T-helper 2 cell treated with Interferon-gamma antibody and Interleukin-4, amounts not matched to agents 5 μg/mL and 100 μg/mL, for 36 hours (primary cell): ENCODE results near the gene ASB6.
"Not testable (repeated sequence)": the region's sequence is repeated elsewhere in the genome, so short reads cannot be mapped to it uniquely, and the experiment has no call there.

Experiments used
- DNase-seq: peaks from one replicate; pipeline ENCODE4 v3.0.0; 2021; ENCODE audit warnings: low spot score
- H3K27ac Mint-ChIP-seq: one replicate; pipeline ENCODE4 v1.8.0; 2021; ENCODE audit warnings: mild to moderate bottlenecking, mixed read lengths
- H3K27me3 Mint-ChIP-seq: one replicate; pipeline ENCODE4 v1.8.0; 2021; ENCODE audit warnings: low read depth, mixed read lengths
- H3K36me3 Mint-ChIP-seq: one replicate; pipeline ENCODE4 v1.8.0; 2021; ENCODE audit warnings: low read depth, mixed read lengths
- H3K4me1 Mint-ChIP-seq: one replicate; pipeline ENCODE4 v1.8.0; 2021; ENCODE audit warnings: low read depth, mixed read lengths
- H3K4me3 Mint-ChIP-seq: one replicate; pipeline ENCODE4 v1.8.0; 2022; ENCODE audit warnings: mild to moderate bottlenecking, moderate library complexity, mixed read lengths
- H3K9me3 Mint-ChIP-seq: one replicate; pipeline ENCODE4 v1.8.0; 2021; ENCODE audit warnings: mixed read lengths

Gene ASB6

DNA sequence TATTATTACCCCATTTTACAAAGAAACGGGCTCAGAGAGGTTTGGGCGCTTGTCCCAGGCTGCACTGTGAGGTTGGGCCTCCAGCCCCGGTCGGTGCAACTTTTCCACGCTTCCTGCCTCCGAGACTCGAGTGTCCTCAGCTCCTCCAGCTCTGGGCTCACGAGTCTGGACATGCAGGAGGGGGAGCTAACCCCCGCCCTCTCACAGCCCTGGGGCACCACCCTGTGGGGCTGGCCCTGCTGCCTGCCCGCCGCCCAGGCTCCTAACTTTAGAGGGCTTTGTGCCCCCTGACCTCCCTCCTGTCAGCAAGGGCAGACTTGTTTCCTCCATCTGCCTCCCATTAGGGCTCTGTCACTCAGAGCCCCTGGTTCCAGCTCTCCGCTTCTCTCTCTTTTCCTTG, 4.3 kb upstream of the ASB6 start:
- no peaks in the 10 kb centered on the region for H3K9me3 Mint-ChIP-seq
- H3K4me1 Mint-ChIP-seq, result peaks cover 4% of the 10 kb centered on the region
- no peaks in the 10 kb centered on the region for H3K27me3 Mint-ChIP-seq
- H3K4me3 Mint-ChIP-seq, result no peak overlapping the region
- no peaks in the 10 kb centered on the region for H3K36me3 Mint-ChIP-seq
- H3K27ac Mint-ChIP-seq, result no peak overlapping the region
- no peak for DNase-seq

DNA sequence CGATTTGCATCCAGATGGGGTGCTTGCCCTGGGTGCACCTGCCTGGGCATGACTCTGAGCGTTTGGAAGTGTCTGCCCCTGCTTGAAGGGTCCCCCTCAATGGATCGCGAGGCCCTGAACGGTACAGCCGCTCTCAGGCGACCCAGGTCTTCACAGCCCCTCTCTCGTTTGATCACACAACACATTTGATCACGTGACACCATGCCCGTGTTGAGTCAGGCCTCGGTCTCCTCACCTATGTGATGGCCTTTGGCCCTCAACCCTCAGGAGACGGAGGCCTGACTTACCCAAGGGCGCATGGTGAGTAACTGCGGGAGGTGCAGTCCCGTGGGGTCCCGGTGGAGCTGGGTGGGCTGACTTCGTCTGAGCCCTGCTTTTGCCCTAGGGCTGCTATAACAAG, 3.0 kb upstream of the ASB6 start:
- no peaks in the 10 kb centered on the region for H3K9me3 Mint-ChIP-seq
- H3K4me1 Mint-ChIP-seq, result peaks cover 9% of the 10 kb centered on the region
- H3K27me3 Mint-ChIP-seq, result no peaks in the 10 kb centered on the region
- H3K36me3 Mint-ChIP-seq, result no peaks in the 10 kb centered on the region
- no peak for DNase-seq
- no peak overlapping the region for H3K4me3 Mint-ChIP-seq
- H3K27ac Mint-ChIP-seq, result no peak overlapping the region

DNA sequence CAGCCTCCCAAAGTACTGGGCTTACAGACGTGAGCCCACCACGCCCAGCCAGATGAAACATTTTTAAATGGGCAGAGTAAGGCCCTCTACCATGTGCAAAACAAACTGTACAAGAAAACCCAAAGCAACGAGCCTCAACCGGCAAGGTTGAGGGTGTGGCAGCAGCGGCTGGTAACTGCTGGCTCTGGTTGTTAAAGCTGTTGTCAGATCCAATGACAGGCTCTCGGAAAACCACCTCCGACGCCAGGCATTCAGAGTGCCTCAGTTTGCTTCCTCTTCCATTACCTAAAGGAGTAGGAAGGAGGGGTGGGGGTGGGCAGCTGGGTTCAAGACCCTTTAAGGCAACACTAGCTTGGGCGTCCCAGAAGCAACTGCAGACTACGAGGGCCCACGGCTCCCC, 2.4 kb upstream of the ASB6 start:
- Mint-ChIP-seq H3K36me3 (peaks cover 1% of the 10 kb centered on the region), H3K4me3 (no peak overlapping the region), H3K27ac (no peak overlapping the region), H3K27me3 (no peaks in the 10 kb centered on the region), H3K9me3 (no peaks in the 10 kb centered on the region), H3K4me1 (peaks cover 9% of the 10 kb centered on the region)
- DNase-seq, result no peak

DNA sequence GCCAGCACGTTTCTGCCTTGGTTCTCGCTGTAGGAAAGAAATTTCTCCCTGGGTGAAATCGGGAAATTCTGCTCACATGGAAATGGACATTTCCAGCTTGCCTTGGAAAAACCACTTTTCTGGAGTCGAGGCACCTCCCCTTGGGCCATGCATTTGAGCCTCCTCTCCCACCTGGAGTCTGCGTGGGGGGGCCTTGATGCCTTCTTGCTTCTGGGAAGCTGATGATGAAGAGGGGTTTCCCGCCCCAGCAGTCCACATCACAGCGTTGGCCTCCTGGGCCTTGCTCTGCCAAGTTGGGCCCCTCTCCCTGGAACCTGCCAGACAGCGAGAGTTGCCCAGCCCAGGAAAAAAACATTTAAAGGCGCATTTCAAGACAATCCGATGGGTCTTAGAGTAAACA, 1.8 kb upstream of the ASB6 start:
- Mint-ChIP-seq H3K4me1 (peaks cover 9% of the 10 kb centered on the region), H3K9me3 (no peaks in the 10 kb centered on the region), H3K27me3 (no peaks in the 10 kb centered on the region), H3K27ac (no peak overlapping the region), H3K4me3 (no peak overlapping the region), H3K36me3 (peaks cover 1% of the 10 kb centered on the region)
- DNase-seq, result no peak

DNA sequence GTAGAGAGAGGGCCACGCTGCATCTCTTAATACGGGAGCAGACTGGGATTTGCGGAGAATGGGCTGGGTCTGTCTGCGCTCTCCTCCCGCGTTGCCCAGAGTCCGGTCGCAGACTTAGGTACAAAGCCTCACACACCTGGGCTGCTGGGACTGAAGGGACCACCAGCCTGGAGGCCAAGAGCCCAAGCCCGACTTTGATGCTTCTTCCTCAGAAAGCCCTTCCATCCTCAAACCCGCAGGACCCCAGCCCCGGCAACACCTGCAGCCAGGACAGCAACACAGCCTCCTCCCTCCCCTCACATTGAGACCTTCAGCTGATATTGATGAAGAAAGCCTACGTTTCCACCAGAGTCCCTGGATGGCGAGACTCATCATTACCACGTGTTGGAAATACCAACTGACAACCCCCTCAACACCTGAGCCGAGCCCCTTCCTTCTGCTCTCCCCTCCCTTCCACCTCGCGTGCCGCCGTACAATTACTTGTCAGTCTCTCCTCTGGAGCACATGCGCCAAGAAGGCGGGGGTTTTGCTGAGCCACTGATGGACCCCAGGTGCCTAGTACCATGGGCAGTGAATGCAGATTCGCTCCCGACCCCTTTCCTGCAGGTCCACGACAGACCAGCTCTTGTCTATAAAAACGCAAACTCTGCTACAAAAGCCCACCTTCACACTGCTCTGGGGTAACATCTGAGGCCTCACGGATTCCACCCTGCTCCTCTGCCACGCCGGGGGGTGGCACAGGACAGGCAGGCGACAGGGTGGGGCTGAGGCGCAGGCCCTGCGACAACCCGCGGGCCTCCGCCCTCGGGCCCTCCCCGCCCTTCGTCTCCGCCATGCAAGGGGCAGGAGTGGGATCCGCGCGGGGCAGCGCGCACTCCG, 841 bp downstream of the ASB6 start:
- Mint-ChIP-seq H3K9me3 (no peaks in the 10 kb centered on the region), H3K27me3 (no peaks in the 10 kb centered on the region), H3K4me3 (peak overlapping the region; percentile 87), H3K36me3 (peaks cover 12% of the 10 kb centered on the region), H3K4me1 (peaks cover 9% of the 10 kb centered on the region), H3K27ac (peak overlapping the region; percentile 74)
- no peak for DNase-seq

DNA sequence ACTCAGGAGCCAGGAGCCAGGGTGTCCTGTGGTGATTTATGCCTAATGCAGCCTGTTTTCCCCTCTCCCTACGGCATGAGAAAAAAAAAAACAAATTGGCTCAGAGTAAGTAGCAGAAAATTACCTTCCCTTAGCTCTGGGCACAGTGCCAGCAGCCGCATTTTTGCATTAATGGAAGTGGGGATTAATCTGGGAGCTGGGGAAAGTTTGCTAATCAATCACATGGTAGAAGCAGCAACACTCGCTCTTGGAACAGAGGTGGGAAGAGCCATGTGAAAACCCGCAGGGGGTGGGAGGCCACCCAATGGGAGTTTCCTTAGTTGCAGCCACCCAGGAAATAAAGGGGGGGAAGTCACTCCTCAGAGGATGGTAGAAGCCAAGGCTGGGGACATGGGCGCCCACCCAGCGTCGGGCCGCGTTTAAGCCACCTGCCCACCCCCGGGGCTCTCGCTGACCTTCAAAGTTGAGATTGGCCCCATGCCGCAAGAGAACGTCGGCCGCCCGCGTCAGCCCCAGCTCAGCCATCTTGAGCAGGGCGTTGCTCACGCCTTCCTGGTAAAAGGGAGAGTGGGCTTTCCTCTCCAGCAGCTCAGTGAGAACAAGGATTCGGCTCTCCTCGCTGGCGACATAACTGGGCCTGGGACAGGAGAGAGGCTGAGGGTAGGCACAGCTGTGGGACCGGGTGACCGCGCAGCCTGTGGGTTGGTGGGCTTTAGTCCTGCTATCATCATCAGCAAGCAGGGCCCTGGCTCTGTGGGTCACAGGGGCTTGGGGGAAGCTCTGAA, 1.7 kb downstream of the ASB6 start:
- H3K27ac Mint-ChIP-seq, result no peak overlapping the region
- no peaks in the 10 kb centered on the region for H3K9me3 Mint-ChIP-seq
- H3K4me1 Mint-ChIP-seq, result peaks cover 9% of the 10 kb centered on the region
- H3K4me3 Mint-ChIP-seq, result peak overlapping the region; percentile 87
- peaks cover 18% of the 10 kb centered on the region for H3K36me3 Mint-ChIP-seq
- DNase-seq, result no peak
- no peaks in the 10 kb centered on the region for H3K27me3 Mint-ChIP-seq

DNA sequence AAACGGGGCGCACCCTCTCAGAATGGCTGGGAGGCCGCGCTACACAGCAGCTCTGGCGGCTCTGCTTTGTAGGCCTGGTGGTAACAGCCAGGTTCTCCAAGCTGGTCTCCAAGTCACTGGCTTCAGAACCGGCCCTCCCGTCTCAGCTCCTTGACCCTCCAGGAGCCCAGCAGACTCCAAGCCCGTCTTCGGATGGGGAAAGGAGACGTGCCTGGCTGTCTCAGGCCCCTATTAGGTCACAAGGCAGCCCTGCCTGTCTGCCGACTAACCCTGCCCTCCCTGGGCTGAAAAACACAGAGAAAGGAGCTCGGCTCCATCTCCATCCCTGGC, 2.2 kb downstream of the ASB6 start:
- peak overlapping the region; percentile 87 for H3K4me3 Mint-ChIP-seq
- DNase-seq, result no peak
- no peaks in the 10 kb centered on the region for H3K27me3 Mint-ChIP-seq
- H3K9me3 Mint-ChIP-seq, result no peaks in the 10 kb centered on the region
- peaks cover 9% of the 10 kb centered on the region for H3K4me1 Mint-ChIP-seq
- no peak overlapping the region for H3K27ac Mint-ChIP-seq
- H3K36me3 Mint-ChIP-seq, result peaks cover 21% of the 10 kb centered on the region

DNA sequence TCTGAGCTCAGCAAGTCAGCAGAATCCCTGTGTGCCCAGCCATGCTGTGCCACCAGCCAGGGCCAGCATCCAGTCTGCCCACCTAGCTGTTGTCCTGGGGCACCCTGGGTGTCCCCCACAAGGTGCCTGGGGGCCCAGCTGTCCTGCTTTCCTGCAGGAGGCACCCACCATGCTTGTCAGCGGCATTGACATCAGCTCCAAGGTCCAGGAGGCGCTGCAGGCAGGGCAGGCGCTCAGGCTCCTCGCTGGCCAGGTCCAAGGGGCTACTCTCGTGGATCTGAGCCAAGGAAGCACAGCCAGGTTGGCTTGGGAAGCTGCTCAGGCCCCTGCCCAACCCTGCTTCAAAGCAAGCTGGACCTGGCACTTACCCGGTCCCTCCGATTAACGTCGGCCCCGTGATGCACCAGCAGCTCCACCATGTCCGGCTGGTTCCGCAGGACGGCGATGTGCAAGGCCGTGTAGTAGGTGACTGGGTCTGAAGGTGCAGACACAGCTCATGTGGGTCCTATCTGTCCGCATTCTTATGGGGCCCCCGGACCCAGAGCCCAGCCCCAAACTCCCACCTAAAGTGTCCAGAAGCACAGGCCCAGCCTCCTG, 2.8 kb downstream of the ASB6 start:
- peaks cover 9% of the 10 kb centered on the region for H3K4me1 Mint-ChIP-seq

DNA sequence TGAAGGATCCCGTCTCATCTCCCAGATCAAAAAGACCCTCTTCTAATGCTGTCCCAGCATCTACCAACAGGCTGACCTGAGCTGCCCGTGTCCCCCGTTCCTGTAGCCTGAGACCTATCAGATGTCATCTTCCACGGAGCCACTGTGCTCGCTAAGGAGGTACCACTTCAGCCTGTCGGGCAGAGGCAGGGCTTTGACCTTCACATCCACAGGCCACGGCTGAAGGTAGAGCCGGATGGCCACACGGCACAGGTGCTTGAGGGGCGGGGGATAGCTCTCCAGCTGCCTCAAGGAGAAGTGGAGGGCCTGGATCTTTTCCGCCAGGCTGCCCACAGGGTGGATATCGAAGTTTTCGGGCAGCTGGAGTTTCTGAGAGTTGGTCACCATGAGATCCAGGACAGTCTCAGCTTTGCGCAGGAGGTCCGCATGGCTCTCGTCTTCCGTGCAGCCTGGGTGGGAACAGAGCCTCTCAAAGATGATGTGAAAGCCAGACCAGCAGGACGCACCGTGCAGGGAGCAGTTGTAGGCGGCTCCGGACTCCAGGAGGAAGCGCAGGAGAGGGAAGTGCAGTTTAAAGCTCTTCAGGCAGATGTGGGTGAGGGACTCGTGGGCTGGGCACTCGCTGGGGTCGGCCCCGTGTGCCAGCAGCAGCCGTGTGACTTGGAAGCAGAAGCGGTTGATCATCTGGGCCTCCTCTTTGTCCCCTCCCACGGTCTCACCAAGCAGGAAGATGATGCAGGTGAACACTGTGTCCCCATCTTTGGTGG, 4.1 kb downstream of the ASB6 start:
- Mint-ChIP-seq H3K27ac (no peak overlapping the region), H3K36me3 (peaks cover 26% of the 10 kb centered on the region), H3K4me1 (peaks cover 9% of the 10 kb centered on the region), H3K9me3 (no peaks in the 10 kb centered on the region), H3K4me3 (no peak overlapping the region), H3K27me3 (no peaks in the 10 kb centered on the region)
- DNase-seq, result no peak

More for the DNA sequence above, 2.8 kb downstream of the ASB6 start:
- Mint-ChIP-seq H3K27me3 (no peaks in the 10 kb centered on the region), H3K4me3 (no peak overlapping the region), H3K9me3 (no peaks in the 10 kb centered on the region), H3K36me3 (peaks cover 21% of the 10 kb centered on the region), H3K27ac (no peak overlapping the region)
- DNase-seq, result no peak

DNA sequence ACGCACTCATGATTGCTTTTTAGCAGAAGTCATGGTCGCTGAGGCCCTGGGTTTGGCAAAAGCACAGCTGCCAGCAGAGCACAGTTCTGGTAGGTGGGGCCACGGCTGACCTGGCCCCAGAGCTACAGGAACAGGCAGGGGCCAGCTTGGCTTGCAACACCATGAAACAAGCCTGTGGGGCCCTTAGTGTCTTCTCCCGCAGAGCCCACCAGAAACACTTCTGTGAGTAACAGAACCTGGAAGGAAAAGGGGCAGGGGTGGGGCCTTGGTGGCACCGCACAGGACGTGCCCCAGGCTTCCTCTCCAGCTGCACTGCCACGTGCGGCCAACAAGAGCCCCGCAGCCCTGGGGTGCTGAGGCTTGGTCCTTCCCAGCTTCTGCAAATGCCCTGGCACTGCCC, 4.8 kb downstream of the ASB6 start:
- Mint-ChIP-seq H3K9me3 (no peaks in the 10 kb centered on the region), H3K4me1 (peaks cover 7% of the 10 kb centered on the region), H3K4me3 (no peak overlapping the region), H3K27ac (no peak overlapping the region), H3K27me3 (no peaks in the 10 kb centered on the region), H3K36me3 (peaks cover 29% of the 10 kb centered on the region)
- DNase-seq, result no peak

DNA sequence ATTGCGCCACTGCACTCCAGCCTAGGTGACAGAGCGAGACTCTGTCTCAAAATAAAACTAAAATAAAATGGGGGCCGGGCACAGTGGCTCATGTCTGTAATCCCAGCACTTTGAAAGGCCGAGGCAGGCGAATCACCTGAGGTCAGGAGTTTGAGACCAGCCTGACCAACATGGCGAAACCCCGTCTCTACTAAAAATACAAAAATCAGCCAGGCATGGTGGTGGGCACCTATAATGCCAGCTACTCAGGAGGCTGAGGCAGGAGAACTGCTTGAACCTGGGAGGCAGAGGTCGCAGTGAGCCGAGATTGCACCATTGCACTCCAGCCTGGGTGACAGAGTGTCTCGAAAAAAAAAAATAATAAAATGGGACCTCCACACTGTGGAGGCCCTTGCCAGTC, 5.6 kb downstream of the ASB6 start:
- DNase-seq, H3K27ac Mint-ChIP-seq, H3K9me3 Mint-ChIP-seq, H3K4me3 Mint-ChIP-seq, H3K27me3 Mint-ChIP-seq: not testable (repeated sequence)
- peaks cover 35% of the 10 kb centered on the region for H3K36me3 Mint-ChIP-seq
- peaks cover 10% of the 10 kb centered on the region for H3K4me1 Mint-ChIP-seq

DNA sequence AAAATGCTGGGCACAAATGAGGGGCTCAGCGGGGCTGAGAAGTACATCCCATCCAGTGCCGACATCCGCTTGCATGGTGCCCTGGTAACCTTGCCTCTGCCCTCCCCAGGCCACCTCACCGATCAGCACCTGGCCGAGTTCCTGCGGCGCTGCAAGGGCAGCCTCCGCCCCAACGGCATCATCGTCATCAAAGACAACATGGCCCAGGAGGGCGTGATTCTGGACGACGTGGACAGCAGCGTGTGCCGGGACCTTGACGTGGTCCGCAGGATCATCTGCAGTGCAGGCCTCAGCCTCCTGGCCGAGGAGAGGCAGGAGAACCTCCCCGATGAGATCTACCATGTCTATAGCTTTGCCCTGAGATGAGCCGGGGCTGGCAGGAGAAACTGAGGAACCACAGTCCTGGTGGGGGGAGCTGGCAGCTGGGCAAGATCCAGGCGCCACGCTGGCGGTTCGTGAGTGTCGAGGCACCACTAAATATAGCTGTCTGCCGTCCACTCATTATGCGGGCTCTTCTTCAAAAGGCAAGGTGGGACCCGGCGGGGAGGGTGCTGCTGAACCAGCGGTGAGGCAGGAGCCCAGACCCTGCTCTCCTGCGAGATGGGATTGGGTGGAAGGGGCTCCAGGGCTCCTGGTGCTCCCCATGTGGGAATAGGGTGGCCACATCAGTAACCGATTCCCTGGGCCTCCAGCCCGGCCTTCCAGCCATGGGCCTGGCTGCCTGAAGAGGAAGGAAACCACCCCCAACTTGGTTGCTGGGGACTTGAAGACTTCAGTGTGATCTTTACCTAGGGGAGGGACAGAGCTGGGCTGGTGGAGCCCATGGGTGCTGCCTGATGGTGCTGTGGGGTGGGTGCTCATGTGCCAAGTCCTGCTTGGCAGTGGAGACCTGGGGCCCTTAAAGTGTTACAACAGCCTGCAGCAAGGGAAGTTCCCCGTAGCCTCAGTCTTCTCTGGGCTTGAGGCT, 6.6 kb downstream of the ASB6 start:
- DNase-seq, result no peak
- H3K27me3 Mint-ChIP-seq, result no peaks in the 10 kb centered on the region
- H3K4me3 Mint-ChIP-seq, result no peak overlapping the region
- no peak overlapping the region for H3K27ac Mint-ChIP-seq
- H3K9me3 Mint-ChIP-seq, result no peaks in the 10 kb centered on the region
- H3K4me1 Mint-ChIP-seq, result peaks cover 6% of the 10 kb centered on the region
- peaks cover 39% of the 10 kb centered on the region for H3K36me3 Mint-ChIP-seq

DNA sequence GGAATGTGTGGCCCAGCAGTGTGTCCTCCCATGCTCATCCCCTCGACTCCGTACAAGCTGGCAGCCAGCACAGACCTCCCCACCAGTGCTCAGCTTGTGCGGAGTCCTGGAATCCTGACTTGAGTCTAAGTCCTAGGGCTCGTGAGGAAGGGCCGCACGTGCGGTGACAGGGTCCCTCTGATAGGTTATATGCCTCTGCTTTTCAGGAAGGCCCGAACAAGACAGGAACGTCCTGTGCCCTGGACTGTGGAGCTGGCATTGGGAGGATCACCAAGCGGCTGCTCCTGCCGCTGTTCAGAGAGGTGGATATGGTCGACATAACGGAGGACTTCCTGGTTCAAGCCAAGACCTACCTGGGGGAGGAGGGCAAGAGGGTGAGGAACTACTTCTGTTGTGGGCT, 8.1 kb downstream of the ASB6 start:
- Mint-ChIP-seq H3K4me1 (peaks cover 6% of the 10 kb centered on the region), H3K27me3 (no peaks in the 10 kb centered on the region), H3K27ac (no peak overlapping the region), H3K4me3 (no peak overlapping the region), H3K9me3 (no peaks in the 10 kb centered on the region), H3K36me3 (peaks cover 38% of the 10 kb centered on the region)
- DNase-seq, result no peak
